Islet of Langerhans (tissue), 1 donor: ENCODE results near the gene CCSAP.

Experiments used
- FAIRE-seq: peaks from one replicate; lab custom pipeline; 2011; peaks lifted over from hg19 to GRCh38; lab: Jason Lieb, UNC

CCSAP gene

GRCh38 chr1:229286099-229286766, 56.6 kb downstream of the CCSAP start:
- FAIRE-seq, result peak; percentile 70

- no peak for FAIRE-seq
These were observed 57.4 kb downstream of the CCSAP start for GRCh38 chr1:229285440-229285839.

GRCh38 chr1:229284887-229285286, 58.0 kb downstream of the CCSAP start:
- FAIRE-seq, result no peak

- no peak for FAIRE-seq
These were observed 59.6 kb downstream of the CCSAP start for GRCh38 chr1:229283183-229283611.

- FAIRE-seq, result peak; percentile 58
These were observed 60.5 kb downstream of the CCSAP start for GRCh38 chr1:229282295-229282823.

- FAIRE-seq, result no peak
These were observed 61.4 kb downstream of the CCSAP start for GRCh38 chr1:229281339-229281926.

GRCh38 chr1:229280921-229281320, 61.9 kb downstream of the CCSAP start:
- no peak for FAIRE-seq

- peak; percentile 58 for FAIRE-seq
These were observed 62.6 kb downstream of the CCSAP start for GRCh38 chr1:229280037-229280828.

- FAIRE-seq, result no peak
These were observed 63.6 kb downstream of the CCSAP start for GRCh38 chr1:229279242-229279641.

- FAIRE-seq, result no peak
These were observed 64.6 kb downstream of the CCSAP start for GRCh38 chr1:229278120-229278741.

- no peak for FAIRE-seq
These were observed 67.8 kb downstream of the CCSAP start for GRCh38 chr1:229275005-229275404.

GRCh38 chr1:229273507-229274232, 69.2 kb downstream of the CCSAP start:
- FAIRE-seq, result no peak

GRCh38 chr1:229272164-229273158, 70.4 kb downstream of the CCSAP start:
- no peak for FAIRE-seq

GRCh38 chr1:229271448-229272159, 71.2 kb downstream of the CCSAP start:
- no peak for FAIRE-seq
